Erythroblast (primary cell): Measurements from ENCODE around the gene ARMS2.

ENCODE experiments used
- GATA1 ChIP-seq: IDR thresholded peaks from 2 replicates; pipeline ENCODE4 v1.6.1; 2011; ENCODE audit warnings: low read depth, mild to moderate bottlenecking, control low read depth, low read length, moderate library complexity
- POLR2A ChIP-seq: IDR thresholded peaks from 2 replicates; pipeline ENCODE4 v1.6.1; 2011; ENCODE audit warnings: mild to moderate bottlenecking, low read length

DNA sequence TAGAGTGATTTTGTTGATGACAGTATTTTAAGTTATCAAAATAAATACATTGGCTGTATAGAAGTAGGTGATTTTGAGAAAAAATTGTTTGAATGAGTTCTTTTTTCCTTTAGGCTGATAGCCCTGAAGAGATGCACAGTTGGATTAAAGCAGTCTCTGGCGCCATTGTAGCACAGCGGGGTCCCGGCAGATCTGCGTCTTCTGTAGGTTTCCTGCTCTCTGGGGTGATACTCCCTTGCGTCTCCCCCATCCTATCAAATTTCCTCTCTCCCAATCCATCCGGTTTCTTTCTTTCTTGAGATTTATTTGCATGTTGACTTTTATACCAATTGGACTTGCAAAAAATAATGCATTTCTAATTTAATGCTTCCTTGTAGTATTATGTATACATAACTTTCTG, 27.6 kb upstream of the ARMS2 start:
- TF ChIP-seq POLR2A: no peak
- TF ChIP-seq GATA1: no peak
